ENCODE measurements around the gene ZRANB3. TPM values are rescaled to one million over a fixed set of nuclear protein-coding genes. Genes with fewer than 3 reads are reported as not detected.

The ZRANB3 gene
- total RNA-seq, 3 donors from 2014 or later (not counting 1 experiment from before 2014, with no cell fraction given): 5.0 to 7.7 (median 5.3) TPM

GRCh38 chr2:135256531-135257260 is 274.3 kb downstream of the ZRANB3 start:
- Mint-ChIP-seq H3K4me3 (no peak overlapping the region), H3K4me1 (no peaks in the 10 kb centered on the region), H3K27me3 (ENCODE audit: low read depth in 2 of 2) (no peaks in the 10 kb centered on the region), H3K27ac (no peak overlapping the region), H3K36me3 (no peaks in the 10 kb centered on the region), H3K9me3 (no peaks in the 10 kb centered on the region)
- Histone ChIP-seq H3K4me3 (ENCODE audit: low read length) (no peak overlapping the region), H3K36me3 (ENCODE audit: control insufficient read depth, insufficient read depth, low read length) (no peaks in the 10 kb centered on the region), H3K9me3 (ENCODE audit: control insufficient read depth, insufficient read depth, low read length) (peaks cover 3% of the 10 kb centered on the region), H3K27me3 (ENCODE audit: control insufficient read depth, insufficient read depth, low read length) (no peaks in the 10 kb centered on the region), H3K27ac (ENCODE audit: low read length) (no peak overlapping the region), H3K4me1 (ENCODE audit: control insufficient read depth, insufficient read depth, low read length) (no peaks in the 10 kb centered on the region)
- intact Hi-C loops (cut with micrococcal nuclease): no loop called here
- DNase-seq (no peak), ATAC-seq (no peak)
- 92% methylated on average over 3 of the region's 3 CpGs for WGBS (ENCODE audit: insufficient coverage)
- TF ChIP-seq CTCF (IDR thresholded peaks at IDR 0.05): no peak

- ATAC-seq (no peak), DNase-seq (no peak)
- no peak for TF ChIP-seq CTCF (IDR thresholded peaks at IDR 0.05)
- Histone ChIP-seq H3K36me3 (ENCODE audit: control insufficient read depth, insufficient read depth, low read length) (no peaks in the 10 kb centered on the region), H3K9me3 (ENCODE audit: control insufficient read depth, insufficient read depth, low read length) (peaks cover 9% of the 10 kb centered on the region), H3K27ac (ENCODE audit: low read length) (no peak overlapping the region), H3K4me1 (ENCODE audit: control insufficient read depth, insufficient read depth, low read length) (no peaks in the 10 kb centered on the region), H3K27me3 (ENCODE audit: control insufficient read depth, insufficient read depth, low read length) (no peaks in the 10 kb centered on the region), H3K4me3 (ENCODE audit: low read length) (no peak overlapping the region)
- Mint-ChIP-seq H3K27me3 (ENCODE audit: low read depth in 2 of 2) (no peaks in the 10 kb centered on the region), H3K36me3 (peaks cover 2% of the 10 kb centered on the region), H3K4me3 (no peak overlapping the region), H3K4me1 (no peaks in the 10 kb centered on the region), H3K27ac (no peak overlapping the region), H3K9me3 (no peaks in the 10 kb centered on the region)
- intact Hi-C loops (cut with micrococcal nuclease): no loop called here
- WGBS (ENCODE audit: insufficient coverage): 45% methylated on average over 1 of the region's 1 CpG
Observed at GRCh38 chr2:135255208-135255607, 275.8 kb downstream of the ZRANB3 start.

DNA sequence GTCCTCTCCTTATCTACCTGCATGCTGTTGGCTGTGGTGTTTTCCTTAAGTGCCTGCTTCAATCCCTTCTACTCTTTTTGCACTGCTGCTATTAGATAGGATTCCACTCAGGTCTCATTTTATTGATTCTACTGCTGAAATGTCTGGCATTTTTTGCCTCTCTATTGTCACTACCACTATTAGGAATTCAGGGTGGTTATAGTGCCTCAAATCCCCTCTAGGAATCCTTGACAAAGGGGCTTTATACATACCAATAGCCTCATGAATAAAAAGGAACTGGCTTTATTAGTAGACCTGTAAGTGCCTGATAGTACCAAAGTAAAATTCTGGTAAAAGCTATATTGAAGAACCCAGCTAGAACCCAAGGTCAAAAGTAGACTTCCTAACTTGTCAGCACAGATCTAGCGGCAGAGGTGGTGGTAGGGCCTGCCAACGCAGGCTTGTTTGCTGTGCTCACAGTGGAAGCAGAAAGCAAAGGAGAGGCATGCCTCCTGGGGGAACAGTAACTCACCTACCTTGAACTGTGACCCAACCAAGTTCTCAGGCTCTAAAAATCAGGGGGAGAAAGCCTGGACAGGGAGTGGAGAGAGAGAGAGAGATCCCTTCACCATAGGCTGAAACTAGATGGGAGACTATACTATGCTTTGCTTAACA is 278.1 kb downstream of the ZRANB3 start:
- no peak for ATAC-seq
- no peak overlapping the region for H3K27ac Mint-ChIP-seq
- H3K36me3 Mint-ChIP-seq: peaks cover 10% of the 10 kb centered on the region

More for the DNA sequence above, 278.1 kb downstream of the ZRANB3 start:
- Histone ChIP-seq H3K36me3 (ENCODE audit: control insufficient read depth, insufficient read depth, low read length) (no peaks in the 10 kb centered on the region), H3K4me1 (ENCODE audit: control insufficient read depth, insufficient read depth, low read length) (no peaks in the 10 kb centered on the region), H3K9me3 (ENCODE audit: control insufficient read depth, insufficient read depth, low read length) (peaks cover 10% of the 10 kb centered on the region), H3K27me3 (ENCODE audit: control insufficient read depth, insufficient read depth, low read length) (no peaks in the 10 kb centered on the region), H3K4me3 (ENCODE audit: low read length) (no peak overlapping the region), H3K27ac (ENCODE audit: low read length) (no peak overlapping the region)
- no peaks in the 10 kb centered on the region for H3K27me3 Mint-ChIP-seq (ENCODE audit: low read depth in 2 of 2)
- 94% methylated on average over 2 of the region's 2 CpGs for WGBS (ENCODE audit: insufficient coverage)
- peaks cover 5 to 9% of the 10 kb centered on the region in 2 donors for H3K4me1 Mint-ChIP-seq
- no peak overlapping the region for H3K4me3 Mint-ChIP-seq
- intact Hi-C loops (cut with micrococcal nuclease): no loop called here
- TF ChIP-seq CTCF (IDR thresholded peaks at IDR 0.05): no peak
- H3K9me3 Mint-ChIP-seq: no peaks in the 10 kb centered on the region
- DNase-seq: no peak
